NCI-H345 treated with DMSO at 0.1 percent for 48 hours (cell line): ENCODE measurements around the gene TRIM33.

ENCODE experiments used
- DNase-seq: peaks from one replicate; lab custom pipeline; 2025; ENCODE audit not compliant: unreplicated experiment; lab: John Stamatoyannopoulos, UW

TRIM33 gene

GRCh38 chr1:114355240-114355639, 155.8 kb downstream of the TRIM33 start:
- no peak for DNase-seq

GRCh38 chr1:114353262-114353661, 157.7 kb downstream of the TRIM33 start:
- no peak for DNase-seq

- DNase-seq: no peak
Measured at GRCh38 chr1:114352797-114353196, 158.2 kb downstream of the TRIM33 start.

DNA sequence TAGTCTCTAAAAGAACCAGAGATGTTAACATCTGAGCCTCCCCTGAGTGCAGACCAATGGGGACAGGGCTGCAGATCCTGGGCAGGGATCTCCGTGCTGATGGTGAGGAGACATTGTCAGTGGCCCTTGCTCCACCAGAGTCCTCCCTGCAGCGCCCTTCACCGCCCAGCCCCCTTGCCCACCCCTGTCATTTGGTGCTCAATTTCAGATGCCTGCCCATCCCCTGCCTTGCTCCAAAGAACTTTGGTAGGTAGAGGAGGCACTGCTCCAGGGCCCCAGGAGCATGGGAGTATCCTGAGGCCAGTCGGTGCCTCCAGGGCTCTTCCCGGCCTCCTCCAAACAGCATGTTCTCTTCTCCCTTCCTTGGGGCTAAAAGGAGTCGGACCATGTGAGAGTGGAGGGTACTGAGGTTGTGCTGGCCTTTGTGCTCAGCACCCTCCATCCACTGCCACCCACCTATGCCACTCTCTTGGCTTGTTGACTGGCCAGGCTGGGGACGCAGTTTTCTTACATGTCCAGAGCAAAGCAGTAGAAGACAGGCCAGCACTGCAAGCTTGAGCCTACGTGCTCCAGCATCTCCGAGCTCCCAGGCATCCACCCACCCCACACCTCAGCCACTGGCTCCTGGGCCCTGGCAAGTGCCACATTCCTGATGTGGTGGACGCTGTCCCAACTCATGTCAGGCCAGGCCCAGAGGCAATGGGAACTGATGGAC, 160.1 kb downstream of the TRIM33 start:
- no peak for DNase-seq

DNA sequence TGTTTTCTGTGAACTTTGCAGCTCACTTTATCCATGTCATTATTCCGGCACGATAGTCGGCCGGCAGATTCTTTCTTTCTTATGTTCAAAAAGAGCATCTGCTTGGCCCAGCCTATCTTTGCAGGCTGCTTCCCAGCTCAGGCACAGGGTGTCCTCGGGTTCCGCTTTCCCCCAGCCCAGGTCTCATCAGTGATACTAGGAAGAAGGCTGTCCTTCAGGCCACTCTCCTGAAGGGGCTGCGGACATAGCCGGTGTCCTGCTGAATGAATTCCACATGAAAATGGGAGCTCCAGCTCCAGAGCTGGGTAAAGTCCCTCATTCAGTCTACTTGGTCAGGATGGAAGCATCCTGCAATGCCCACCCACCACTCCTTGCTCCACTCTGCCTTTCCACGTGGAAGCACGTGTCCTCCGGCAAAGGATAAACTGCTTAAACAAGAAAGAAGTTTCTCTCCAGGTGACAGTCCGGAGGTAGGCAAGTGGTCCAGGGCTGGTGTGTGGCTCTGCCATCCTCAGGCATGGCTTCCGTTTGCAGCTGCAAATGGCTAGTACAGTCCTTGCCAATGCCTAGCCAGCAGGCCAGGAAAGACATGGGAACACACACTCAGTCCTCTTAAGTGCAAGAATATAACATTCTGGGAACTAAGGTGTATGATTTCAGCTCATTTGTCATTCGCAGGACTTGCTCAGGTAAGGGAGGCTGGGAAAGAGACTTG, 161.0 kb downstream of the TRIM33 start:
- no peak for DNase-seq

DNA sequence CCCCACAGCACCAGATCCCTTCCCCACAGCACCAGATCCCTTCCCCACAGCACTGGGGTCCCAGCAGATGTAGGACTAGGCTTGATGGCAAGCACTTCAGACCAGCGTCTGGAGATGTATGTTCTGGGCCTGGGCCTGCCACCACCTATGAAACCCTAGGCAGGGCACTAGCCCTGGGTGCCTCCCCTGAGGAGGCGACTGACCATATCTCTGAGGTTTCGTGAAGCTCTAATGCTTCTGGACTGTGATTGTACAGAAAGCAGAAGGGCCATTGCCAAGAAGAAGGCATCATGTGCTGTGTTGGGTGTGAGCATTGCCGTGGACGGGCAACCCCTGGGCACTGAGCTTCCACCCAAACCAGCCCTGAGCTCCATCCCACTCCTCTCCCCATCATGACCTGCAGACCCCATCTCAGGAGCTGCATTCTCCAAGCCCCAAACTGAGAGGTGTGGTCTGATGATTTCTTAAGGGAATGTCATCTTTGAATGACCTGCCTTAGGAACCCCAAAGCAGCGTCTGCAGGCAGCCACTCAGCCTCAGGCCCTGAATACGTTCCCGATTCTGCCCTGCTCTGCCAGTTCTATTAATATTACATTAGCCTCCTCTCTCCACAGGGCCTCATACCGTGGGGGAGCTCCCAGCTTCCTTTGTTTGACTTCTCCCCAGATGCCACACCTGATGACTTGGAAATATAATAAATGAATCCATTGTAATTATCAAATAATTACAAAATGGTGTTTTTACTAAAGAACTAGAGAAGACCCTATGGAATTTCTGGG, 163.4 kb downstream of the TRIM33 start:
- DNase-seq: no peak

DNA sequence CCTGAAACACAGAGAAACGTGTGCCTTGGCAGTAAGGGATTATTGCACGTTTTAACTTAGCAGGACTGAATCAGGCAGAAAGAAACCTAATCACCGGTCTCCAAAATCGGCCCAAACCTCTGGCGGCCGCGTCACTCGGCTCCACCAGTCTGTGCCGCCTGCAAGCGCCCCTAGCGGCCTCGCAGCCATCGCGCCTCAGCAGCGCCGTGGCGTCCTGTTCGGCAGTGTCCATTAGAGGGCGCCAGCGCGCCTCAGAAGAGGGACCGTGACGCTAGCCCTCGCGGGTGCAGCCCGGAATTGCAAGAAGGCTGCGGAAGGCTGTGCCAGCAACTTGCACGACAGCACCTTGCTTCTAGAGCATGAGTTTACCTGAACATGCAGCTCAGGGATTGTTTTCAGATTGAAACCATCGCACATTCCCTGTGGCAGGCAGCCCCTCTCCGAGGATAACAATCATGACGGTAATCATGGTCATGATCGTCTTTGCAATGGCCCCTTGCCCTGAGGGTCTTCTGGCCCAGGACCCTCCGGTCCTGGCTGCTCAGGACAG, 164.4 kb downstream of the TRIM33 start:
- peak; percentile 90 for DNase-seq

DNA sequence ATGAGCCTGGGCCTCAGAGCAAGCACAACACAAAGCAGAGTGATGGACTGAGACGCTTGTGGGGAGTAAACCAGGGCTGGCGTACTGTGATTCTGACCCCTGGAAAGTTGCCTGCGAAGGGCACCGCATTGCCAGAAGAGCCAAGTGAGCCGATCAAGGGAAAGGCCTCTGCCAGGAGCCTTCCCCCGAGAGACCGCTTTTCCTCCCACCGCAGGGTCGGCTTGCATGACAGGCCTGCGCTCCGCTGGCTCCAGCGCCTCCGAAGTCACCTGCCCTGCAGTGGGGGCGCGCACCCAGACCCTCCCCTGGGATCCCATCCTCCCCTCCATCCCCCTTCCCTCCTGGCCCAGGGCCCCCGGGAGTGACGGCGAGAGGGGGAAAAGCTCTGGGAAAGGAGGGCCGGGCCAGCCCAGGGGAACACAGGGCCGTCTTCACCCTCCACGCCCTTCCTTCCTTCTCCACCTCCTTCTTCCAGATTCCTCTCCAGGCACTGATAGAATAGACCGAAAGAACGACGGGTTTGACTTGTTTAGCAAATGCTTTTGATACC, 165.0 kb downstream of the TRIM33 start:
- no peak for DNase-seq

- no peak for DNase-seq
Measured at GRCh38 chr1:114344656-114345055, 166.3 kb downstream of the TRIM33 start.
